Measurements from ENCODE around the gene CMTM4.

CMTM4 gene

DNA sequence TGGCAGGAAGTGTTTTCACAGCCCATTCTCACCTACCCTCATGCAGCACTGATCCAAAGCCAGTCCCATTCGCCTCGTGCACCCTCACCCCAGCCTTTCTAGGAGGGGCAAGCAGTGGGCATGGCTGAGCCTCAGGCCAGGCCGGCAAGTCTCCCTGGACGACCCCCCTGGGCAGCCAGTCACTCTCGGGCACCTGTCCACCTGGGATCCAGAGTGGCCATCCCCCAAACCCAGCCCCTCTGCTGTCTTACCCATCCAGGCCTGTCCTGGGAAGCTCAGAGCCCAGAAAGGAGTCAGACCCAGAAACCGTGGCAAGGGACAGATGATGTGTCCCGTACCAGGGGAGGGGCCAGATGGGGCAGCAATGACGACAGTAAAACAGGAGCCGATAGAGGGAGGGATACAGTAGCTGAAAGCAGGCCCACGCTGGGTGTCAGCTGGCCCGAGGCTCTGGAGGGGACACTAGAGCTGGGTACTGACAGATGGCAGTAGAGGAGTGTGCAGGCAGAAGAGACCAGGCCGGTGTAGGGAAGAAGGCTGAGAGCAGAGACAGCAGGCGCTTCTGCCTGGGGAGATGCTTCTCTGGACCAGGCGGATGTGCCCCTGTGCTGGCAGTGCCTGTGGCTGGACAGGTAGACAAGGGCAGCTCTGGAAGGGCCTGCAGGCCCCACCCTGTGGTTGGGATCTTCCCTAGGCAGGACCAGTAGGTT lies 86.3 kb downstream of the CMTM4 start:
- no peaks in the 10 kb centered on the region for H3K9me3 ChIP-seq (ENCODE audit: insufficient read depth, low read length, severe bottlenecking)
- no peak for DNase-seq
- H3K9ac ChIP-seq (ENCODE audit: low read depth, low read length), result no peak overlapping the region
- H3K79me2 ChIP-seq (ENCODE audit: insufficient read depth, low read length), result peaks cover 46% of the 10 kb centered on the region
- peaks cover 64% of the 10 kb centered on the region for H4K20me1 ChIP-seq (ENCODE audit: insufficient read depth, low read length)
- H3K4me2 ChIP-seq (ENCODE audit: insufficient read depth, low read length), result no peak overlapping the region
- H3K27ac ChIP-seq (ENCODE audit: low read length), result no peak overlapping the region; the same call in 1 of the 2 replicates
- no peak for ATAC-seq (ENCODE audit: insufficient read depth, low read depth)
- no peak for TF ChIP-seq EZH2 (IDR thresholded peaks at IDR 0.05; ENCODE audit: borderline replicate concordance, low read depth, low read length, severe bottlenecking)
- TF ChIP-seq, protein P1, sequence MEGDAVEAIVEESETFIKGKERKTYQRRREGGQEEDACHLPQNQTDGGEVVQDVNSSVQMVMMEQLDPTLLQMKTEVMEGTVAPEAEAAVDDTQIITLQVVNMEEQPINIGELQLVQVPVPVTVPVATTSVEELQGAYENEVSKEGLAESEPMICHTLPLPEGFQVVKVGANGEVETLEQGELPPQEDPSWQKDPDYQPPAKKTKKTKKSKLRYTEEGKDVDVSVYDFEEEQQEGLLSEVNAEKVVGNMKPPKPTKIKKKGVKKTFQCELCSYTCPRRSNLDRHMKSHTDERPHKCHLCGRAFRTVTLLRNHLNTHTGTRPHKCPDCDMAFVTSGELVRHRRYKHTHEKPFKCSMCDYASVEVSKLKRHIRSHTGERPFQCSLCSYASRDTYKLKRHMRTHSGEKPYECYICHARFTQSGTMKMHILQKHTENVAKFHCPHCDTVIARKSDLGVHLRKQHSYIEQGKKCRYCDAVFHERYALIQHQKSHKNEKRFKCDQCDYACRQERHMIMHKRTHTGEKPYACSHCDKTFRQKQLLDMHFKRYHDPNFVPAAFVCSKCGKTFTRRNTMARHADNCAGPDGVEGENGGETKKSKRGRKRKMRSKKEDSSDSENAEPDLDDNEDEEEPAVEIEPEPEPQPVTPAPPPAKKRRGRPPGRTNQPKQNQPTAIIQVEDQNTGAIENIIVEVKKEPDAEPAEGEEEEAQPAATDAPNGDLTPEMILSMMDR (IDR thresholded peaks at IDR 0.05; ENCODE audit: borderline replicate concordance, extremely low read depth, low read length, poor library complexity, severe bottlenecking), result no peak
- H3K4me1 ChIP-seq (ENCODE audit: insufficient read depth, low read length), result peaks cover 35% of the 10 kb centered on the region
- H3K27me3 ChIP-seq (ENCODE audit: insufficient read depth, low read length, poor library complexity), result no peaks in the 10 kb centered on the region
- no peak overlapping the region for H3K4me3 ChIP-seq (ENCODE audit: low read depth in 1 of 2, low read length in 2 of 2)
- H2AFZ ChIP-seq (ENCODE audit: low read depth, low read length), result no peak overlapping the region
- H3K36me3 ChIP-seq (ENCODE audit: insufficient read depth, low read length), result peaks cover 82% of the 10 kb centered on the region

DNA sequence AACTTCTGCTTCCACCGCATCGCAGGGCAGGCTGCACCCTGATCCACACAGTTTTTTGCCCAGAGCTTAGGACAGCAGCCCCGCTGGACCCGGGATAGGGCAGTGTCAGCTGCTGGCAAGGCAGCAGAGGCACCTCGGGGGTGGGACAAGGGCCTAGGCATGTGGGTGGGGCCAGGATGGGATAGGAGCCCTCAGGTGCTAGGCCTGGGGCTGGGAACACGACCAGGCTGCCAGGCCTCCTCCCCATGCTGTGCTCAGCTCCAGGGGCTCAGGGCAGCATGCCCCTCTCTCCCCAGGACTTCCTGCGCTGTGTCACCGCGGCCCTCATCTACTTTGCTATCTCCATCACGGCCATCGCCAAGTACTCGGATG lies 87.4 kb downstream of the CMTM4 start:
- peaks cover 64% of the 10 kb centered on the region for H4K20me1 ChIP-seq (ENCODE audit: insufficient read depth, low read length)
- H3K27me3 ChIP-seq (ENCODE audit: insufficient read depth, low read length, poor library complexity), result no peaks in the 10 kb centered on the region
- H3K27ac ChIP-seq (ENCODE audit: low read length), result no peak overlapping the region; the same call in 1 of the 2 replicates
- no peak for TF ChIP-seq EZH2 (IDR thresholded peaks at IDR 0.05; ENCODE audit: borderline replicate concordance, low read depth, low read length, severe bottlenecking)
- TF ChIP-seq, protein P1 (IDR thresholded peaks at IDR 0.05; ENCODE audit: borderline replicate concordance, extremely low read depth, low read length, poor library complexity, severe bottlenecking), result no peak
- H3K4me2 ChIP-seq (ENCODE audit: insufficient read depth, low read length), result peak overlapping the region; percentile 47; the same call in 1 of the 2 replicates
- H3K9me3 ChIP-seq (ENCODE audit: insufficient read depth, low read length, severe bottlenecking), result no peaks in the 10 kb centered on the region
- peaks cover 36% of the 10 kb centered on the region for H3K4me1 ChIP-seq (ENCODE audit: insufficient read depth, low read length)
- DNase-seq, result no peak
- H2AFZ ChIP-seq (ENCODE audit: low read depth, low read length), result no peak overlapping the region
- H3K9ac ChIP-seq (ENCODE audit: low read depth, low read length), result 0 out of 2 replicates have a peak overlapping the region, but pooled peaks have one; percentile 13
- H3K4me3 ChIP-seq (ENCODE audit: low read depth in 1 of 2, low read length in 2 of 2), result no peak overlapping the region
- peaks cover 79% of the 10 kb centered on the region for H3K36me3 ChIP-seq (ENCODE audit: insufficient read depth, low read length)
- ATAC-seq (ENCODE audit: insufficient read depth, low read depth), result no peak
- H3K79me2 ChIP-seq (ENCODE audit: insufficient read depth, low read length), result peaks cover 53% of the 10 kb centered on the region

DNA sequence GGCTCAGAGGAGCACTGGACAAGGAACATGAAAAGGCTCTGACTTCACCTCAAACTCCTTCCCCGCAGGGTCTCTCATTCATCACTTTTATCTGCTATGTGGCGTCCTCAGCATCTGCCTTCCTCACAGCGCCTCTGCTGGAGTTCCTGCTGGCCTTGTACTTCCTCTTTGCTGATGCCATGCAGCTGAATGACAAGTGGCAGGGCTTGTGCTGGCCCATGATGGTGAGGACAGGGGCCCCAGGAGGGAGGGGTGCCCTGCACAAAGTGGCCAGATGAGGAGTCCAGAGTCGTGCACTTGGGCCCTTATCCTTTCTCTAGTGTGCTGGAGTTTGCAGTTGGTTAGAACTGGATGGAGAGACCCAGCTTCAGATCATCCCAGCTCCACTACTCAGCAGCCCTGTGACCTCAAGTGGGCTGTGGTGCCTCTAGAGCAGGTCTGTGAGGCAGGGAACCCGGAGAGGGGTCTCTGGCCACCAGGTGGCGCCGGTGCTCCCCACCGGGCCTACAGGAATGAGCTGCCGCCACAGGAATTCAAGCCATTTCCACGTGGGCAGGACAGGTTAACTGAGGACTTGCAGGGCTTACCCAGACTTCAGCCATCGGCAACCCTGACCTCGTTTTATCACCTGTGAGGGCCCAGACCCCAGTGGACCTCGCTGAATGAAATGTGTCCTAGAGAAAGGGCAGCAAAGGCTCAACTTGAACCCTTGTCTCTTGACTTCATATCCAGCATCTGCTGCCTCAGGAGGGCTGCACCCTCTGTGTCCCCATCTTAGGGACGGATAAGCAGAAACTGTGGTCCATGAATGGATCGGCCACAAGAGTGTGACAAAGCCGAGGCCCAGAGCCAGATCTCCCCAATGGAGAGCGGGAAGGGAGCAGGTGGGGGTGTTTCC lies 88.1 kb downstream of the CMTM4 start:
- Histone ChIP-seq H3K9ac (ENCODE audit: low read depth, low read length) (0 out of 2 replicates have a peak overlapping the region, but pooled peaks have one; percentile 13), H3K4me1 (ENCODE audit: insufficient read depth, low read length) (peaks cover 42% of the 10 kb centered on the region), H4K20me1 (ENCODE audit: insufficient read depth, low read length) (peaks cover 64% of the 10 kb centered on the region), H3K4me2 (ENCODE audit: insufficient read depth, low read length) (peak overlapping the region; percentile 47), H3K9me3 (ENCODE audit: insufficient read depth, low read length, severe bottlenecking) (no peaks in the 10 kb centered on the region), H3K79me2 (ENCODE audit: insufficient read depth, low read length) (peaks cover 53% of the 10 kb centered on the region), H3K4me3 (ENCODE audit: low read depth in 1 of 2, low read length in 2 of 2) (no peak overlapping the region), H2AFZ (ENCODE audit: low read depth, low read length) (no peak overlapping the region), H3K27me3 (ENCODE audit: insufficient read depth, low read length, poor library complexity) (no peaks in the 10 kb centered on the region), H3K36me3 (ENCODE audit: insufficient read depth, low read length) (peaks cover 73% of the 10 kb centered on the region), H3K27ac (ENCODE audit: low read length) (peak overlapping the region; percentile 48)
- TF ChIP-seq, protein P1 (IDR thresholded peaks at IDR 0.05; ENCODE audit: borderline replicate concordance, extremely low read depth, low read length, poor library complexity, severe bottlenecking), result peak; percentile 94
- TF ChIP-seq EZH2 (IDR thresholded peaks at IDR 0.05; ENCODE audit: borderline replicate concordance, low read depth, low read length, severe bottlenecking), result no peak
- DNase-seq, result peak; percentile 84
- peak; percentile 59 for ATAC-seq (ENCODE audit: insufficient read depth, low read depth)

Data from DND-41 (cell line).